ENCODE data around the gene OR1J2. TPM values are rescaled to one million over a fixed set of nuclear protein-coding genes. Genes with fewer than 3 reads are reported as not detected.

The OR1J2 gene
- total RNA-seq, 1 donor from 2014 or later = not detected

Other genes with a start within 250 kb of the OR1J2 start
- 28.6 and 29.1 TPM in 2 replicates for gene RBM18, start 246.0 kb upstream of the OR1J2 start, total RNA-seq
- gene MRRF, start 245.9 kb upstream of the OR1J2 start, total RNA-seq = 24.0 and 24.1 TPM in 2 replicates
- gene PTGS1, start 139.8 kb upstream of the OR1J2 start, total RNA-seq = 0.23 and 0.41 TPM in 2 replicates
- not detected in 2 replicates for gene OR1J1, start 32.9 kb upstream of the OR1J2 start, total RNA-seq
- gene OR1J4, start 8.3 kb downstream of the OR1J2 start, total RNA-seq = not detected in 2 replicates
- gene OR1N1, start 16.5 kb downstream of the OR1J2 start, total RNA-seq = not detected in 2 replicates
- gene OR1N2, start 42.3 kb downstream of the OR1J2 start, total RNA-seq = not detected in 2 replicates
- not detected in 2 replicates for gene OR1L8, start 72.6 kb downstream of the OR1J2 start, total RNA-seq
- gene OR1Q1, start 103.9 kb downstream of the OR1J2 start, total RNA-seq = not detected in 2 replicates
- not detected in 2 replicates for gene OR1B1, start 146.8 kb downstream of the OR1J2 start, total RNA-seq
- gene OR1L1, start 150.9 kb downstream of the OR1J2 start, total RNA-seq = not detected in 2 replicates
- gene OR1L3, start 164.3 kb downstream of the OR1J2 start, total RNA-seq = not detected in 2 replicates
- gene OR1L4, start 213.2 kb downstream of the OR1J2 start, total RNA-seq = not detected in 2 replicates
- not detected in 2 replicates for gene OR1L6, start 231.5 kb downstream of the OR1J2 start, total RNA-seq

Measured in astrocyte (in vitro differentiated cells and primary cell).